ENCODE results near the gene TRAF1.

GRCh38 chr9:120900824-120901223 is 25.8 kb downstream of the TRAF1 start:
- TF ChIP-seq, protein P1, sequence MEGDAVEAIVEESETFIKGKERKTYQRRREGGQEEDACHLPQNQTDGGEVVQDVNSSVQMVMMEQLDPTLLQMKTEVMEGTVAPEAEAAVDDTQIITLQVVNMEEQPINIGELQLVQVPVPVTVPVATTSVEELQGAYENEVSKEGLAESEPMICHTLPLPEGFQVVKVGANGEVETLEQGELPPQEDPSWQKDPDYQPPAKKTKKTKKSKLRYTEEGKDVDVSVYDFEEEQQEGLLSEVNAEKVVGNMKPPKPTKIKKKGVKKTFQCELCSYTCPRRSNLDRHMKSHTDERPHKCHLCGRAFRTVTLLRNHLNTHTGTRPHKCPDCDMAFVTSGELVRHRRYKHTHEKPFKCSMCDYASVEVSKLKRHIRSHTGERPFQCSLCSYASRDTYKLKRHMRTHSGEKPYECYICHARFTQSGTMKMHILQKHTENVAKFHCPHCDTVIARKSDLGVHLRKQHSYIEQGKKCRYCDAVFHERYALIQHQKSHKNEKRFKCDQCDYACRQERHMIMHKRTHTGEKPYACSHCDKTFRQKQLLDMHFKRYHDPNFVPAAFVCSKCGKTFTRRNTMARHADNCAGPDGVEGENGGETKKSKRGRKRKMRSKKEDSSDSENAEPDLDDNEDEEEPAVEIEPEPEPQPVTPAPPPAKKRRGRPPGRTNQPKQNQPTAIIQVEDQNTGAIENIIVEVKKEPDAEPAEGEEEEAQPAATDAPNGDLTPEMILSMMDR (IDR thresholded peaks at IDR 0.05; ENCODE audit: low read depth, low read length, missing input control): no peak
- TF ChIP-seq NR2F2 (IDR thresholded peaks at IDR 0.05) (no peak), TAF1 (conservative IDR thresholded peaks at IDR 0.05) (no peak), JUND (IDR thresholded peaks at IDR 0.05) (no peak), FOXA1 (IDR thresholded peaks at IDR 0.05) (no peak), YY1 (IDR thresholded peaks at IDR 0.05) (no peak), RAD21 (IDR thresholded peaks at IDR 0.05) (no peak), ZBTB33 (IDR thresholded peaks at IDR 0.05) (no peak), SP1 (IDR thresholded peaks at IDR 0.05) (no peak)
- TF ChIP-seq, protein P2, sequence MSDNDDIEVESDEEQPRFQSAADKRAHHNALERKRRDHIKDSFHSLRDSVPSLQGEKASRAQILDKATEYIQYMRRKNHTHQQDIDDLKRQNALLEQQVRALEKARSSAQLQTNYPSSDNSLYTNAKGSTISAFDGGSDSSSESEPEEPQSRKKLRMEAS (IDR thresholded peaks at IDR 0.05): no peak
- TF ChIP-seq, protein P3, sequence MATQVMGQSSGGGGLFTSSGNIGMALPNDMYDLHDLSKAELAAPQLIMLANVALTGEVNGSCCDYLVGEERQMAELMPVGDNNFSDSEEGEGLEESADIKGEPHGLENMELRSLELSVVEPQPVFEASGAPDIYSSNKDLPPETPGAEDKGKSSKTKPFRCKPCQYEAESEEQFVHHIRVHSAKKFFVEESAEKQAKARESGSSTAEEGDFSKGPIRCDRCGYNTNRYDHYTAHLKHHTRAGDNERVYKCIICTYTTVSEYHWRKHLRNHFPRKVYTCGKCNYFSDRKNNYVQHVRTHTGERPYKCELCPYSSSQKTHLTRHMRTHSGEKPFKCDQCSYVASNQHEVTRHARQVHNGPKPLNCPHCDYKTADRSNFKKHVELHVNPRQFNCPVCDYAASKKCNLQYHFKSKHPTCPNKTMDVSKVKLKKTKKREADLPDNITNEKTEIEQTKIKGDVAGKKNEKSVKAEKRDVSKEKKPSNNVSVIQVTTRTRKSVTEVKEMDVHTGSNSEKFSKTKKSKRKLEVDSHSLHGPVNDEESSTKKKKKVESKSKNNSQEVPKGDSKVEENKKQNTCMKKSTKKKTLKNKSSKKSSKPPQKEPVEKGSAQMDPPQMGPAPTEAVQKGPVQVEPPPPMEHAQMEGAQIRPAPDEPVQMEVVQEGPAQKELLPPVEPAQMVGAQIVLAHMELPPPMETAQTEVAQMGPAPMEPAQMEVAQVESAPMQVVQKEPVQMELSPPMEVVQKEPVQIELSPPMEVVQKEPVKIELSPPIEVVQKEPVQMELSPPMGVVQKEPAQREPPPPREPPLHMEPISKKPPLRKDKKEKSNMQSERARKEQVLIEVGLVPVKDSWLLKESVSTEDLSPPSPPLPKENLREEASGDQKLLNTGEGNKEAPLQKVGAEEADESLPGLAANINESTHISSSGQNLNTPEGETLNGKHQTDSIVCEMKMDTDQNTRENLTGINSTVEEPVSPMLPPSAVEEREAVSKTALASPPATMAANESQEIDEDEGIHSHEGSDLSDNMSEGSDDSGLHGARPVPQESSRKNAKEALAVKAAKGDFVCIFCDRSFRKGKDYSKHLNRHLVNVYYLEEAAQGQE (IDR thresholded peaks at IDR 0.05): no peak
- TF ChIP-seq, protein P4, sequence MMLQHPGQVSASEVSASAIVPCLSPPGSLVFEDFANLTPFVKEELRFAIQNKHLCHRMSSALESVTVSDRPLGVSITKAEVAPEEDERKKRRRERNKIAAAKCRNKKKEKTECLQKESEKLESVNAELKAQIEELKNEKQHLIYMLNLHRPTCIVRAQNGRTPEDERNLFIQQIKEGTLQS (IDR thresholded peaks at IDR 0.05): no peak

Data from liver (tissue), 3 donors.